ENCODE data around the gene SNX18. TPM values are rescaled to one million over a fixed set of nuclear protein-coding genes. Genes with fewer than 3 reads are reported as not detected.

The SNX18 gene
- total and polyA plus RNA-seq, 7 donors: 3.9 to 13.0 (median 9.1) TPM

DNA sequence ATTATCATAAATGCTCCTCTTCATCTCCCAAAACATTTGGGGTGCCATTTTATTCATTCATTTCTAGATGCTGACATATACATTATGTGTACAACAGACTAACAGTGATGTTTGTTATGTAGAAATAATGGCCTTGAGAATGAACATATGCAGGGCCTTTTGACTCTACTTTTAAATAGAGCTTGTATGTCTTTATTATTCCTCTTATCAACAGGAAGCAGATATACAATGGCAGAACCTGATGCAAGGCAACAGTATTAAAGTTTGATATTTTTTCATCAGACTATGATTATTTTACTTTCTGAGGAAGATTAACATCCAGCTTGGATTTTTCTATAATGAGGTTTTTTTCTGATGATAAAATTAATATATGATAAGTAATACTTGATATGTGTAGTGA is 44.1 kb downstream of the SNX18 start:
- Histone ChIP-seq H3K4me1 (no peaks in the 10 kb centered on the region), H3K36me3 (ENCODE audit: insufficient read depth in 1 of 2, low read depth in 1 of 2) (no peaks in the 10 kb centered on the region), H3K27ac (no peak overlapping the region), H3K9me3 (no peaks in the 10 kb centered on the region), H3K4me3 (no peak overlapping the region), H3K27me3 (ENCODE audit: insufficient read depth in 3 of 3, low read length in 2 of 3) (no peaks in the 10 kb centered on the region)
- DNase-seq (no peak), ATAC-seq (no peak)
- TF ChIP-seq, protein P1, sequence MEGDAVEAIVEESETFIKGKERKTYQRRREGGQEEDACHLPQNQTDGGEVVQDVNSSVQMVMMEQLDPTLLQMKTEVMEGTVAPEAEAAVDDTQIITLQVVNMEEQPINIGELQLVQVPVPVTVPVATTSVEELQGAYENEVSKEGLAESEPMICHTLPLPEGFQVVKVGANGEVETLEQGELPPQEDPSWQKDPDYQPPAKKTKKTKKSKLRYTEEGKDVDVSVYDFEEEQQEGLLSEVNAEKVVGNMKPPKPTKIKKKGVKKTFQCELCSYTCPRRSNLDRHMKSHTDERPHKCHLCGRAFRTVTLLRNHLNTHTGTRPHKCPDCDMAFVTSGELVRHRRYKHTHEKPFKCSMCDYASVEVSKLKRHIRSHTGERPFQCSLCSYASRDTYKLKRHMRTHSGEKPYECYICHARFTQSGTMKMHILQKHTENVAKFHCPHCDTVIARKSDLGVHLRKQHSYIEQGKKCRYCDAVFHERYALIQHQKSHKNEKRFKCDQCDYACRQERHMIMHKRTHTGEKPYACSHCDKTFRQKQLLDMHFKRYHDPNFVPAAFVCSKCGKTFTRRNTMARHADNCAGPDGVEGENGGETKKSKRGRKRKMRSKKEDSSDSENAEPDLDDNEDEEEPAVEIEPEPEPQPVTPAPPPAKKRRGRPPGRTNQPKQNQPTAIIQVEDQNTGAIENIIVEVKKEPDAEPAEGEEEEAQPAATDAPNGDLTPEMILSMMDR (IDR thresholded peaks at IDR 0.05): no peak
- intact Hi-C loops (cut with DNase I): no loop called here

DNA sequence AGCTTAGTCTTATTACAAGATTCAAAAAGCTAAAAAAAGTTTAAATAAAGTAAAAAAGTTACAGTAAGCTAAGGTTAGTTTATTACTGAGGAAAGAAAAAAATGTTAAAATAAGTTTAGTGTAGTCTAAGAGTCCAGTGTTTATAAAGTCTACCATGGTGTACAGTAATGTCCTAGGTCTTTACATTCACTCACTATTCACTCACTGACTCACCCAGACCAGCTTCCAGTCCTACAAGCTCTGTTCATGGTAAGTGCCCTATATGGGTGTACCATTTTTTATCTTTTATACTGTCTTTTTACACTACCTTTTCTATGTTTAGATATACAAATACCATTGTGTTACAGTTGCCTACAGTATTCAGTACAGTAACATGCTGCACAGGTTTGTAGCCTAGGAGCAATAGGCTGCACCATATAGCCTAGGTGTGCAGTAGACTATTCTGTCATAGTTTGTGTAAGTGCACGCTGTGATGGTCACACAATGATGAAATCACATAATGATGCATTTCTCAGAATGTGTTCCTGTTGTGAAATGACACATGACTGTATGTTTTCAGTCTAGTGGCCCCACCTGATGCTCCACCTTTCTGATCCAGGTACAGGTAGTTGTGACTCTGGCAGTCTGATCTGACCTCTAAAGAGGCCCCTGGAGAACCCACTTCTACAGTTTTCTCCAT is 45.7 kb downstream of the SNX18 start:
- Histone ChIP-seq H3K36me3 (ENCODE audit: insufficient read depth in 1 of 2, low read depth in 1 of 2) (no peaks in the 10 kb centered on the region), H3K4me3 (no peak overlapping the region), H3K9me3 (no peaks in the 10 kb centered on the region), H3K4me1 (no peaks in the 10 kb centered on the region), H3K27me3 (ENCODE audit: insufficient read depth in 3 of 3, low read length in 2 of 3) (no peaks in the 10 kb centered on the region), H3K27ac (no peak overlapping the region)
- ATAC-seq (no peak), DNase-seq (no peak)
- intact Hi-C loops (cut with DNase I): no loop called here
- 88 to 94% (median 93%) methylated on average over 1 of the region's 1 CpG for WGBS, 3 donors
- TF ChIP-seq, protein P1 (IDR thresholded peaks at IDR 0.05): no peak

DNA sequence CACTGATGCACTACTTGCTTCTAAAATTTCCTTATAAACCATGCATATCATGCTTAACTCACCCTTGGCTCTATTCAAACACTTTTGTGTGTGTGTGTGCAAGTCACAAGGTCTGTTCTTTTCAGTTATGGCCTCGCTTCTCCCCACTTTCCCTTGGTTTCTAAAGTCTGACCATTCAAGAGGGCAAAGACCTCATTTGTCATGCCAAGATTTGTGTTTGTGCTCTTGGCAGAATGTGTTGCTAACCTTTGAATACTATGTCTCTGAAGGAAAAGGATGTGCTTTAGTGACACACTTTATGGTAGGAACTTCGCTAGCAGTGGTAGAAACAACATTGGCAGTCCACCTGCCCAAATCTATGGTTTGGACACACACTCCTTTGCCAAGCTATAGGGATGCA is 50.4 kb downstream of the SNX18 start:
- intact Hi-C loops (cut with DNase I): no loop called here

DNA sequence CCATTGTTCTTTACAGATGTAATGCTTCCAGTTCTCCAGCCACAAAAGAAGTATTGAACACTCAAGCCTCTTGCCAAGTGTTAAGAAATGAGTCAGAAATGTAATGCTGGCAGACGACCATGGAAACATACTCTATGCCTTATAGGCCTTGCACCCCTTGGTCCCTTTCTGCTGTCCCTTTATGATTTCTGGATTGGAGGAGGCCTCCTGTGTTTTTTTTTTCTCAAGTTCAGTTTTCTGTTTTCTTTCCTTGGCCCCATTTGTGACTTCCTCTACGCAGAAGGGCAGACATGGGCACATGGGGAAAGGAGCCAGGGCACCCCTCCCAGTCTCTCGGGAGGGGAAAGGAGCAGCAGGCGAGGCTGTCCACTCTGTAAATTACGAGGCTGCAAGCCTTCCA is 53.4 kb downstream of the SNX18 start:
- intact Hi-C loops (cut with DNase I): no loop called here
- WGBS, 3 donors: 46 to 51% (median 49%) methylated on average over 5 of the region's 5 CpGs
- ATAC-seq (no peak), DNase-seq (no peak)
- Histone ChIP-seq H3K27me3 (ENCODE audit: insufficient read depth in 3 of 3, low read length in 2 of 3) (no peaks in the 10 kb centered on the region), H3K36me3 (ENCODE audit: insufficient read depth in 1 of 2, low read depth in 1 of 2) (no peaks in the 10 kb centered on the region), H3K9me3 (no peaks in the 10 kb centered on the region), H3K4me1 (peaks cover 3% of the 10 kb centered on the region), H3K4me3 (no peak overlapping the region), H3K27ac (no peak overlapping the region)
- TF ChIP-seq, protein P1 (IDR thresholded peaks at IDR 0.05): no peak

More for the DNA sequence above, 50.4 kb downstream of the SNX18 start:
- TF ChIP-seq, protein P1 (IDR thresholded peaks at IDR 0.05): no peak
- Histone ChIP-seq H3K9me3 (no peaks in the 10 kb centered on the region), H3K27ac (no peak overlapping the region), H3K4me3 (no peak overlapping the region), H3K4me1 (peaks cover 3% of the 10 kb centered on the region), H3K27me3 (ENCODE audit: insufficient read depth in 3 of 3, low read length in 2 of 3) (no peaks in the 10 kb centered on the region), H3K36me3 (ENCODE audit: insufficient read depth in 1 of 2, low read depth in 1 of 2) (no peaks in the 10 kb centered on the region)
- ATAC-seq: no peak
- DNase-seq: no peak
- WGBS, 3 donors: 97 to 98% (median 97%) methylated on average over 2 of the region's 2 CpGs

DNA sequence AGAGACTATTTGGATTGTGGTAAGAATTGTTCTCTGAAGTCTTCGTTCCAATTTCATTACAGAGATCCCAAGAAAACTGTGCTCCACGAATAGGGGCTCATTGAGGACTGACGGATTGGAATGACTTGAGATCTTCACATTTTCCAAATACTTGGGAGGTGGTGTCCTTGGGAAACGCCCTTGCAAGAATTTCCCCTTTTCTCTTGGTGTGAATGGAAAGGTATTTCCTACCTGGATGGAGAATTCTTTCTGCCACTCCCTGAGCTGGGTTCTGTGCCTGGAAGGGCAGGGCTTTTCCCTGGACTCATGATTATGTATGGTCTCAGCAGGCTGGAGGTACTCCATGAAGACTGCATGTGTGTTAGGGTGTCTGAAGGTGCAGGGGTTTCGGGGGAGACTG is 53.9 kb downstream of the SNX18 start:
- 82 to 84% (median 82%) methylated on average over 5 of the region's 5 CpGs for WGBS, 3 donors

More for the DNA sequence above, 53.9 kb downstream of the SNX18 start:
- ATAC-seq: no peak
- no peak for DNase-seq
- H3K4me3 ChIP-seq: no peak overlapping the region
- H3K36me3 ChIP-seq (ENCODE audit: insufficient read depth in 1 of 2, low read depth in 1 of 2): no peaks in the 10 kb centered on the region
- no peaks in the 10 kb centered on the region for H3K27me3 ChIP-seq (ENCODE audit: insufficient read depth in 3 of 3, low read length in 2 of 3)
- H3K4me1 ChIP-seq: peaks cover 3% of the 10 kb centered on the region
- H3K9me3 ChIP-seq: no peaks in the 10 kb centered on the region
- intact Hi-C loops (cut with DNase I): no loop called here
- H3K27ac ChIP-seq: no peak overlapping the region
- TF ChIP-seq, protein P1 (IDR thresholded peaks at IDR 0.05): no peak
